Gastroesophageal sphincter (tissue), 4 donors: ENCODE data around the gene SNX1. TPM values are rescaled to one million over a fixed set of nuclear protein-coding genes. Genes with fewer than 3 reads are reported as not detected.

Experiments used
- ATAC-seq: fragments of 150-250 bp; one replicate; pipeline ENCODE4 v1.9.1; 2016; ENCODE audit warnings: mild to moderate bottlenecking, moderate library complexity
- H3K27ac ChIP-seq, 4 donors: fragments of 200-600 bp; sonication (generic) in 3 of 4; 1 replicate in 3 of 4; 2 replicates in 1 of 4; pipeline ENCODE4 v1.5.1; 2016 to 2019
- H3K27me3 ChIP-seq: fragments of 200-600 bp; sonication (generic); one replicate; pipeline ENCODE4 v1.5.1; 2019
- H3K36me3 ChIP-seq, 2 donors: fragments of 200-600 bp; sonication (generic); one replicate each; pipeline ENCODE4 v1.5.1; 2019; ENCODE audit warnings: control low read depth in 1 of 2
- H3K4me1 ChIP-seq, 3 donors: fragments of 200-600 bp; sonication (generic); 1 replicate in 2 of 3; 2 replicates in 1 of 3; pipeline ENCODE4 v1.5.1; 2016 to 2019; ENCODE audit warnings: control low read depth in 2 of 3
- H3K4me3 ChIP-seq, 2 donors: fragments of 200-600 bp; sonication (generic); one replicate each; pipeline ENCODE4 v1.5.1; 2019; ENCODE audit warnings: mild to moderate bottlenecking in 1 of 2, moderate library complexity in 1 of 2
- H3K9me3 ChIP-seq, 3 donors: fragments of 200-600 bp; sonication (generic); one replicate each; pipeline ENCODE4 v1.5.1; 2017 to 2019; ENCODE audit warnings: control low read depth in 2 of 3
- CTCF ChIP-seq, 4 experiments: fragments of 200-600 bp in 2 of 4; fragments of 450-650 bp in 2 of 4; sonication (generic) in 1 of 4; IDR thresholded peaks; one replicate each; pipeline ENCODE4 v1.5.1; 2017 to 2019; ENCODE audit warnings: antibody characterized with exemption in 4 of 4, mild to moderate bottlenecking in 2 of 4, moderate library complexity in 2 of 4
- EP300 ChIP-seq: sonication (generic); formaldehyde crosslinking; IDR thresholded peaks from one replicate; pipeline ENCODE4 v1.6.1; 2017; ENCODE audit warnings: antibody characterized with exemption, mild to moderate bottlenecking
- POLR2A ChIP-seq, 2 donors: fragments of 450-650 bp; IDR thresholded peaks; one replicate each; pipeline ENCODE4 v1.6.1; 2017; ENCODE audit warnings: antibody characterized with exemption in 2 of 2, mild to moderate bottlenecking in 2 of 2, moderate library complexity in 1 of 2
- POLR2AphosphoS5 ChIP-seq: sonication (generic); formaldehyde crosslinking; IDR thresholded peaks from one replicate; pipeline ENCODE4 v1.6.1; 2017; ENCODE audit warnings: antibody characterized with exemption
- WGBS, 2 donors: methylation state at CpG; one replicate each; pipeline ENCODE4 v1.1.5; 2018; ENCODE audit warnings: low coverage in 1 of 2; 5-methylcytosine and 5-hydroxymethylcytosine counted together
- total RNA-seq, 4 donors: library from RNA; depleted of rRNA; stranded (reverse); fragments of >200 nt; gene quantifications; one replicate each; pipeline ENCODE4 v1.1.0, GENCODE V29; 2016

The SNX1 gene
- total RNA-seq, 4 donors from 2014 or later: 67.9 to 103 (median 87.8) TPM

GRCh38 chr15:64132217-64132616 is 36.4 kb downstream of the SNX1 start:
- ATAC-seq: no peak
- Histone ChIP-seq H3K9me3 (no peaks in the 10 kb centered on the region), H3K36me3 (peaks cover 10 to 100% of the 10 kb centered on the region in 2 donors), H3K27ac (no peak overlapping the region), H3K4me1 (no peaks in the 10 kb centered on the region), H3K4me3 (no peak overlapping the region), H3K27me3 (no peaks in the 10 kb centered on the region)
- 100% methylated on average over 1 of the region's 4 CpGs; no CpG with 5 or more reads in 1 of the 2 donors for WGBS, 2 donors
- TF ChIP-seq EP300: no peak
- TF ChIP-seq POLR2A (IDR thresholded peaks at IDR 0.05): no peak
- no peak for TF ChIP-seq CTCF (IDR thresholded peaks at IDR 0.05)
- TF ChIP-seq POLR2AphosphoS5: no peak

GRCh38 chr15:64133623-64134344 is 38.0 kb downstream of the SNX1 start:
- ATAC-seq: no peak
- no peaks in the 10 kb centered on the region for H3K9me3 ChIP-seq
- TF ChIP-seq POLR2A (IDR thresholded peaks at IDR 0.05) (no peak), CTCF (IDR thresholded peaks at IDR 0.05) (no peak), POLR2AphosphoS5 (no peak), EP300 (no peak)
- H3K4me3 ChIP-seq: no peak overlapping the region
- H3K27ac ChIP-seq: no peak overlapping the region
- 100% methylated on average over 1 of the region's 10 CpGs; no CpG with 5 or more reads in 1 of the 2 donors for WGBS, 2 donors
- no peaks in the 10 kb centered on the region for H3K27me3 ChIP-seq
- H3K36me3 ChIP-seq: peaks cover 0 to 100% of the 10 kb centered on the region in 2 donors
- no peaks in the 10 kb centered on the region for H3K4me1 ChIP-seq

GRCh38 chr15:64134345-64134829 is 38.6 kb downstream of the SNX1 start:
- Histone ChIP-seq H3K9me3 (no peaks in the 10 kb centered on the region), H3K36me3 (peaks cover 0 to 96% of the 10 kb centered on the region in 2 donors), H3K27ac (no peak overlapping the region), H3K4me1 (no peaks in the 10 kb centered on the region), H3K4me3 (no peak overlapping the region), H3K27me3 (no peaks in the 10 kb centered on the region)
- ATAC-seq: no peak
- no CpG with 5 or more reads among the region's 9 CpGs for WGBS, 2 donors
- TF ChIP-seq CTCF (IDR thresholded peaks at IDR 0.05) (no peak), POLR2A (IDR thresholded peaks at IDR 0.05) (no peak), EP300 (no peak)

- Histone ChIP-seq H3K4me3 (no peak overlapping the region), H3K27me3 (no peaks in the 10 kb centered on the region), H3K27ac (no peak overlapping the region), H3K9me3 (no peaks in the 10 kb centered on the region), H3K4me1 (no peaks in the 10 kb centered on the region), H3K36me3 (peaks cover 0 to 89% of the 10 kb centered on the region in 2 donors)
- no peak for ATAC-seq
- 84 to 93% methylated on average over 4 to 7 of the region's 7 CpGs for WGBS, 2 donors
- TF ChIP-seq EP300: no peak
- TF ChIP-seq POLR2AphosphoS5: no peak
- no peak for TF ChIP-seq CTCF (IDR thresholded peaks at IDR 0.05)
- no peak for TF ChIP-seq POLR2A (IDR thresholded peaks at IDR 0.05)
Measured at GRCh38 chr15:64136347-64136746, 40.6 kb downstream of the SNX1 start.
